Stomach smooth muscle (tissue), 2 donors: ENCODE results near the gene FANCC.
"Not testable (repeated sequence)": the region's sequence is repeated elsewhere in the genome, so short reads cannot be mapped to it uniquely, and the experiment has no call there.

Source experiments
- H3K27ac ChIP-seq: one replicate; pipeline ENCODE4 v1.7.0; 2013; ENCODE audit warnings: mild to moderate bottlenecking, low read length, inconsistent platforms
- H3K27me3 ChIP-seq, 2 donors: one replicate each; pipeline ENCODE4 v1.7.0; 2013; ENCODE audit warnings: low read length in 2 of 2; ENCODE audit not compliant: insufficient read depth in 2 of 2, control insufficient read depth in 1 of 2
- H3K36me3 ChIP-seq, 2 donors: one replicate each; pipeline ENCODE4 v1.7.0; 2013; ENCODE audit warnings: low read length in 2 of 2; ENCODE audit not compliant: control insufficient read depth in 2 of 2, insufficient read depth in 2 of 2
- H3K4me1 ChIP-seq: one replicate; pipeline ENCODE4 v1.7.0; 2013; ENCODE audit warnings: low read length; ENCODE audit not compliant: control insufficient read depth, insufficient read depth
- H3K4me3 ChIP-seq, 2 donors: one replicate each; pipeline ENCODE4 v1.7.0; 2013; ENCODE audit warnings: low read length in 2 of 2
- H3K9ac ChIP-seq, 2 donors: one replicate each; pipeline ENCODE4 v1.7.0; 2013; ENCODE audit warnings: low read length in 2 of 2, mild to moderate bottlenecking in 1 of 2
- H3K9me3 ChIP-seq, 2 donors: one replicate each; pipeline ENCODE4 v1.7.0; 2013; ENCODE audit warnings: low read length in 2 of 2; ENCODE audit not compliant: control insufficient read depth in 2 of 2
- donor health status: healthy.
- donor health status: Pancreatic carcinoma.

The FANCC gene

DNA sequence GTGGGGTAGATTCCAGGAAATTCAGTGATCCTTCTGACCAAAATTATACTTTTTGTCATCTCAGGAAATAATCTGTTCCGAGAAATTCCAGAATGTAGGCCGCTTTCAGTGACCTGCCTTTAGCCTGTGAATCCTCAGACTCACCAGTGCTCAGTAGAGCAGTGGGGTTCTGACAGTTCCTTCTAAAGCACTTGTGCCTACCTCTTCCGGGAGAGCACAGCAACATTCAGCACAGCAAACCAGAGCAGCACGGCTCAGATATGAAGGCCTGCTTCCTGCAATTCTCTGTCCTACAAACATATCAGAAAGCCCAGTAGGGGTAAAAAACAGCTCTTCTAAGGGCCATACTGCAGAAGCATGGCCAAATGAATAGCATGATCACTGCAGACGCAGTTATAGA is 15.0 kb downstream of the FANCC start:
- Histone ChIP-seq H3K27ac (no peak overlapping the region), H3K4me3 (no peak overlapping the region), H3K9ac (no peak overlapping the region), H3K4me1 (no peaks in the 10 kb centered on the region), H3K36me3 (no peaks in the 10 kb centered on the region), H3K9me3 (no peaks in the 10 kb centered on the region), H3K27me3 (no peaks in the 10 kb centered on the region)

DNA sequence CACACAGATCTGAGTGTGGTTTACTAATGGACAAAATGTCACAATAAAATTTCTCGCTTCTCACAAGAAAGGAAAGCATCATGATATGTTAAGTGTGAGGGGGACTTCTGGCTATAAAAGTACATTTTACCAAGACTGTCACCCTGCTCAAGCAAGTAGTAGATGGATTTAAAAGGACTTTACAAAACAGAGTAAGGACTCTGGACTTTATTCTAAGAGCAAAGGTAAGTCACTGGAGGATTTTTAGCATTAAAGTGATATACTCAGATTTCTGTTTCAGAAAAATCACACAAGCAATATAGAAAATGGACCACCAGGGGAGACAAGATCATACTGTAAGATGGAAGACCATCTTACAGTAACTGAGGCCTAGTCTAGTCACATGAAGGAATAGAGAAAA is 19.7 kb downstream of the FANCC start:
- no peak overlapping the region for H3K27ac ChIP-seq
- no peaks in the 10 kb centered on the region for H3K36me3 ChIP-seq
- H3K9me3 ChIP-seq, result no peaks in the 10 kb centered on the region
- no peaks in the 10 kb centered on the region for H3K27me3 ChIP-seq
- H3K4me1 ChIP-seq, result no peaks in the 10 kb centered on the region
- no peak overlapping the region for H3K4me3 ChIP-seq
- H3K9ac ChIP-seq, result no peak overlapping the region

DNA sequence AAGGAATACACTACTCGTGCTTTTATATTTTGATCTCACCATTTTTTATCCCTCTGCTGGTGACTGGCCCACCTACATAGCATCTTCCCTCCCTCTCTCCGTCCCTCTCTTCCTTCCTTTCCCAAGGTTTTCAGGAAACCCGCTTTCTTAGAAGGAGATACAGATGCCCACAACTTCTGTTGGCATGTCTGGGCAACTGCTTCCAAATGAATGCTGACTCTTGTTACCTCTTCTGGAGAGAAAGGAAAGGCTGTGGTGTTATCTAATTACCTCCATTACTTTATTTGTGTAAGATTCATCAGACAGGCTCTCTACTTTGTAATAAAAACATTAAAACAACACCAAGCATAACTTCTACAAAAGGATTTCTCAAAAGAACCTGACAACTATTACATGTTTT is 20.2 kb downstream of the FANCC start:
- Histone ChIP-seq H3K36me3 (no peaks in the 10 kb centered on the region), H3K27ac (no peak overlapping the region), H3K4me1 (no peaks in the 10 kb centered on the region), H3K27me3 (no peaks in the 10 kb centered on the region), H3K9ac (no peak overlapping the region), H3K9me3 (no peaks in the 10 kb centered on the region), H3K4me3 (no peak overlapping the region)

DNA sequence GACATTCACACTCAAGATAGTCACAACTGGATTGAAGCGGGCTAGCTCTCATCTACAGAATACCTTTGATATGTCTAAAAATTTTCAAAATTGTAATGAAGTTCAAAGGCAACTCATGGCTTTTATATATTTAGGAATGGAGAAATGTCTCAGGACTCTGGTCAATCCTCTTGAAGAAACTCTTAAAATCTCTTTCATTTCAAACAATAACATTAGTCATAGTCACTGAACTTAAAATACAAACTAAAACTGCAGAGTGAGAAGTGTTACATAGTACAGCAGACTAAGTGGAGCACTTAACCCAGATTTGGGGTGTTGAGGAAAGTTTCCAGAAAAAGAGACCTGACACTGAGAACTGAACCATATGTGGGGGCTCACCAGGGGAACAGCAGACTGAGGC is 20.7 kb downstream of the FANCC start:
- no peaks in the 10 kb centered on the region for H3K9me3 ChIP-seq
- no peak overlapping the region for H3K27ac ChIP-seq
- H3K27me3 ChIP-seq, result no peaks in the 10 kb centered on the region
- H3K4me1 ChIP-seq, result no peaks in the 10 kb centered on the region
- no peak overlapping the region for H3K4me3 ChIP-seq
- H3K9ac ChIP-seq, result no peak overlapping the region
- H3K36me3 ChIP-seq, result no peaks in the 10 kb centered on the region

DNA sequence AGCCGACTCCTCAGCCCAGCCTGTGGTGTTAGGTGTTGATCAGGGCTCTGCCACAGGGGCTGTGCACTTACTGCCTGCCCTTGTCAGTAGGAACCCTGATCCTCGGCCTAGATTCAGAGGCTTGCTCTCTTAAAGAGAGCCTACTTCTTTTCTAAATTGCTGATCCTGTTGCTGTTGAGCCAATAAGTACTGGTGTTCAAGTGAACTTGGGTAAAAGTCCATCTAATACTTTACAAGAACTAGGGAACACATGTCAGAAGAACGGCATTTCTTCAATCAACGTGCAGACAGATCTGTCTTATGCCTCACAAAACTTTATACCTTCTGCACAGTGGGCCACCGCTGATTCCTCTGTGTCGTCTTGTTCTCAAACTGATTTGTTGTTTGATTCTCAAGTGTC is 24.2 kb downstream of the FANCC start:
- H3K4me1 ChIP-seq, H3K4me3 ChIP-seq, H3K27me3 ChIP-seq, H3K27ac ChIP-seq, H3K36me3 ChIP-seq, H3K9me3 ChIP-seq, H3K9ac ChIP-seq: not testable (repeated sequence)

DNA sequence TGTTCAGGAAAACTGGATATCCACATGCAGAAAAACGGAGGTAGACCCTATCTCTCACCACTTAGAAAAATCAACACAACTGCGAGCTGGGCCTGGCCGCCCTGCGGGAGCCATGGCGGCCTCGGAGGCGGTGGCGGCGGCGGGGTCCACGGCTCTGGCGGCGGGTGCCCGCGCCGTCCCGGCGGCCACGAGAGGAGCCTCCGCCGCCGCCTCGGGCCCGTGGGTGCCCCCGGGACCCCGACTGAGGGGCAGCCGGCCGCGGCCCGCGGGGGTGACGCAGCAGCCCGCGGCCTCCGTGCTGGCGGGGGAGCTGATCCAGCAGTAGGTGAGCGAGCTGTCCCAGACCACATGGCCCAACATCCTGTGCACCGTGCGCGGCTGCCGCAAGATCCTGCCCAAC is 25.3 kb downstream of the FANCC start:
- no peaks in the 10 kb centered on the region for H3K4me1 ChIP-seq
- no peaks in the 10 kb centered on the region for H3K27me3 ChIP-seq
- H3K4me3 ChIP-seq, result no peak overlapping the region

DNA sequence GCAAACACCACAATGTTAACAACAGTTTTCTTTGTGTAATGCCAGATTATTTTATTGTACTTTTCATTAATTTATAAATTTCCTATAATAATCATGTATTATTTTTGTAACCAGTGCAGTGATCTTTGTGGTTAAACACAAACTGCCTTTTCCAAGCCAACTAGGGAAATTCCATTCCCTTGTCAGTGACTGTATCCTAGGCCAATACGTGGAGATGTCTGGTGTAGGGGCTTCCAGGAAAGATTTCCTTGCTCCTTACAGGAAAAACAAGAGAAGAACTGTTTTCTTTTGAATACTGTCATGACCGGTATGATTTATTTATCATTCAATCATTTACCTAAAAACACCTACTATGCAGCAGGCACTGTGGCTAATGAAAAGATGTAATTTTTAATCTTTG is 31.4 kb downstream of the FANCC start:
- Histone ChIP-seq H3K9me3 (no peaks in the 10 kb centered on the region), H3K27ac (no peak overlapping the region), H3K36me3 (no peaks in the 10 kb centered on the region)

More for the DNA sequence above, 25.3 kb downstream of the FANCC start:
- H3K27ac ChIP-seq, result no peak overlapping the region
- no peaks in the 10 kb centered on the region for H3K36me3 ChIP-seq
- no peaks in the 10 kb centered on the region for H3K9me3 ChIP-seq
- H3K9ac ChIP-seq, result no peak overlapping the region

DNA sequence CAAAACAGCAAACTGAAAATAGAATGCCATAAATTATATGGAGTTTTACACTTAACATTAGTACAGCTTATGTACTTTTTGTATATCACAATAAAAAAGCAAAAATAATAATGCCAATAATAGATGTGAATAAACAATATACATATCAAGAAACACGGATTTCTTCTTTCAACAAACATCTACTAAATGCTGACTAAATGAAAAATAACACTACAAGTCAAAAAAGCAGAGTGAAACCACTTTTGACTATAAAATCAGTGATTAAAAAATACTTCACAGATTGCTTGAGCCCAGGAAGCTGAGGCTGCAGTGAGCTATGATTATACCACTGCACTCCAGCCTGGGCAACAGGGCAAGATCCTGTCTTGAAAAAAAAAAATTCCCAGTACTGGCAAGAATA is 32.2 kb downstream of the FANCC start:
- Histone ChIP-seq H3K4me3 (no peak overlapping the region), H3K9ac (no peak overlapping the region), H3K4me1 (no peaks in the 10 kb centered on the region), H3K36me3 (no peaks in the 10 kb centered on the region), H3K27ac (no peak overlapping the region), H3K9me3 (no peaks in the 10 kb centered on the region), H3K27me3 (no peaks in the 10 kb centered on the region)

More for the DNA sequence above, 31.4 kb downstream of the FANCC start:
- Histone ChIP-seq H3K4me3 (no peak overlapping the region), H3K9ac (no peak overlapping the region), H3K27me3 (no peaks in the 10 kb centered on the region), H3K4me1 (no peaks in the 10 kb centered on the region)

DNA sequence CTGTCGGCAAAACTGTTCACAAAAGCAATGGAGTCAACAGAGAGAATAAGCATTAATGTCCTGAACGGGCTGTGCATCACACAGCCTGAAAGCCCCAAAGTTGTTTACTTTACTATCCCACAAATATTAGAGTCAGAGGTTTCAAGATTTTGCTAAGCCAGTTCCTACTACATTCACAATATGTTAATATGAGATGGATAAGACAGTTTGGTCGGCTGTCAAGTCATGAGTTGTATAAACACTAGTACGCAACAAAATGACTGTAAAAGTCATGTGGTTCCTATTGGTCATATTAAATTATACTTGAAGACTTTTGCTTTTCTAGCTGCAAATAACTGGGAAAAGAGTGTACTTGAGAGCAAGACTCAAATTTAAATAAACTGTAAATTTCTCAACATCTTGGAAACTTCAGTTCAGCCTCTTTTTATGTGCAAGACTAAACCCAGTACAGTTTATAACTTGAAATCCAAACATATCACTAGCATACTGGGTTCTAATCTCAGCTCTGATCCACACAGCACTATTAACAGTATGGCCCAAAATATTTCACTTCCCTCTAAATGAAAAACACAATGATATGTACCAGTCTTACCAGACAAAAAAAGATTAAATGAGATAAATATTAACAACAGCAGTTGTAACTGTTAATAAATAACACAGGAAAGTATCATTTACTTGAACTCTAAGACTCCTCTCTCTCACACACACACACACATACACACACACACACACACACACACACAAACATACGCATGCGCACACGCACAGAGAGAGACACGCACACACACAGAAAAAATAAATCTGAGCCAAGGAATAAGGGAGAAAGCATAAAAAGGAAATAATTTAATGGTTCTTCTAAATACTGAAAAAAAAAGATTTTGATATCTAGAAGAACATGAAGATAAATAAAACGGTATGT is 33.1 kb downstream of the FANCC start:
- Histone ChIP-seq H3K9me3 (no peaks in the 10 kb centered on the region), H3K27ac (no peak overlapping the region), H3K36me3 (no peaks in the 10 kb centered on the region), H3K9ac (no peak overlapping the region), H3K27me3 (no peaks in the 10 kb centered on the region), H3K4me1 (no peaks in the 10 kb centered on the region), H3K4me3 (no peak overlapping the region)

DNA sequence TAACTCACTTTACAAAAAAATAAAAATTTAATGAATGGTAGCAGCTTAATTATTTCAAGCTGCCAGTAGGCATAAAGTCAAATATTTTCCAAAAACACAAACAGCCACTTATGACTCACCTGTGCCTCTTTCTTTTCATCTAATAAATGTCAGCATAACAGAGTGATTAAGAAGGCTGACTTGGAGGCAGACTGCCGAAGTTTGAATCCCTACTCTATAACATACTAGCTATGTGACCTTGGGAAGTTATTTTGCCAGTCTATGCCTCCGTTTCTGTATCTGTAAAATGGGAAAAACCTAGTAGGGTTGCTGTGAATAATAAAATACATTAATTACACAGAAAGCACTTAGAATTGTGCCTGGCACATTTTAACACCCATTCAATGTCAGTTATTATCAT is 33.8 kb downstream of the FANCC start:
- H3K9me3 ChIP-seq, result no peaks in the 10 kb centered on the region
- no peaks in the 10 kb centered on the region for H3K27me3 ChIP-seq
- no peak overlapping the region for H3K9ac ChIP-seq
- no peak overlapping the region for H3K27ac ChIP-seq
- H3K4me3 ChIP-seq, result no peak overlapping the region
- no peaks in the 10 kb centered on the region for H3K36me3 ChIP-seq
- no peaks in the 10 kb centered on the region for H3K4me1 ChIP-seq

DNA sequence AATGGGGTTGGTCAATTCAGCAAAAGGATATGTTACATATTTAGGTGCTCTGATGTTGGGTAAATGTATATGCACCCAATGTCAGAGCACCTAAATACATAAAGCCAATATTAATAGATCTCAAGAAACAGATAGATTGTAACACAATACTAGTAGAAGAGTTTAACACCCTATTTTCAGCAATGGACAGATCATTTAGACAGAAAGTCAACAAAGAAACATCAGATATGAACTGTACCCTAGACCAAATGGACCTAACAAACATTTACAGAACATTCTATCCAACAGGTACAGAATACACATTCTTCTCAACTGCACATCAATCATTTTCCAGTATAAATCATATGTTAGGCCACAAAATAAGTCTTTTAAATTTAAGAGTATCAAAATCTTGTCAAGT is 35.2 kb downstream of the FANCC start:
- no peaks in the 10 kb centered on the region for H3K9me3 ChIP-seq
- H3K4me3 ChIP-seq, result no peak overlapping the region
- no peaks in the 10 kb centered on the region for H3K27me3 ChIP-seq
- no peaks in the 10 kb centered on the region for H3K4me1 ChIP-seq
- no peak overlapping the region for H3K27ac ChIP-seq
- no peaks in the 10 kb centered on the region for H3K36me3 ChIP-seq
- H3K9ac ChIP-seq, result no peak overlapping the region
